Measurements from ENCODE around the gene FNDC5.

Gene FNDC5

GRCh38 chr1:32872192-32872460 is 1.4 kb upstream of the FNDC5 start:
- H2AFZ ChIP-seq (ENCODE audit: low read depth, low read length, severe bottlenecking) = no peak overlapping the region
- no peaks in the 10 kb centered on the region for H4K20me1 ChIP-seq (ENCODE audit: low read depth, low read length)
- H3K27me3 ChIP-seq (ENCODE audit: low read length) = 0 out of 2 replicates have a peak, but pooled peaks cover 4% of the 10 kb centered on the region
- no peaks in the 10 kb centered on the region for H3K79me2 ChIP-seq (ENCODE audit: insufficient read depth, low read length)
- H3K36me3 ChIP-seq (ENCODE audit: low read length) = no peaks in the 10 kb centered on the region
- no peaks in the 10 kb centered on the region for H3K9me2 ChIP-seq (replicated peaks; ENCODE audit: insufficient read depth, low read length)
- no peak overlapping the region for H3K4me2 ChIP-seq (ENCODE audit: low read depth, low read length, poor library complexity, severe bottlenecking)
- no peaks in the 10 kb centered on the region for H3F3A ChIP-seq (ENCODE audit: insufficient read depth)
- no peaks in the 10 kb centered on the region for H3K9me3 ChIP-seq (ENCODE audit: insufficient read depth, low read length)
- no peak overlapping the region for H3K27ac ChIP-seq (ENCODE audit: low read depth, low read length)
- H3K4me3 ChIP-seq (ENCODE audit: insufficient read depth, low read length, poor library complexity, severe bottlenecking) = no peak overlapping the region
- TF ChIP-seq EZH2phosphoT487 (conservative IDR thresholded peaks at IDR 0.05; ENCODE audit: low read length) (no peak), CTCF (IDR thresholded peaks at IDR 0.05; ENCODE audit: insufficient read depth, low read length, poor library complexity, severe bottlenecking) (no peak)
- H3K9ac ChIP-seq (ENCODE audit: low read length) = no peak overlapping the region

- Histone ChIP-seq H4K20me1 (ENCODE audit: low read depth, low read length) (no peaks in the 10 kb centered on the region), H3F3A (ENCODE audit: insufficient read depth) (no peaks in the 10 kb centered on the region), H3K4me3 (ENCODE audit: insufficient read depth, low read length, poor library complexity, severe bottlenecking) (no peak overlapping the region), H3K27me3 (ENCODE audit: low read length) (0 out of 2 replicates have a peak, but pooled peaks cover 4% of the 10 kb centered on the region), H2AFZ (ENCODE audit: low read depth, low read length, severe bottlenecking) (no peak overlapping the region), H3K9me3 (ENCODE audit: insufficient read depth, low read length) (no peaks in the 10 kb centered on the region), H3K4me2 (ENCODE audit: low read depth, low read length, poor library complexity, severe bottlenecking) (no peak overlapping the region), H3K79me2 (ENCODE audit: insufficient read depth, low read length) (no peaks in the 10 kb centered on the region), H3K27ac (ENCODE audit: low read depth, low read length) (no peak overlapping the region), H3K36me3 (ENCODE audit: low read length) (no peaks in the 10 kb centered on the region), H3K9me2 (replicated peaks; ENCODE audit: insufficient read depth, low read length) (no peaks in the 10 kb centered on the region), H3K9ac (ENCODE audit: low read length) (no peak overlapping the region)
- TF ChIP-seq CTCF (IDR thresholded peaks at IDR 0.05; ENCODE audit: insufficient read depth, low read length, poor library complexity, severe bottlenecking) (no peak), EZH2phosphoT487 (conservative IDR thresholded peaks at IDR 0.05; ENCODE audit: low read length) (no peak; the same call in 1 of the 2 replicates)
These were observed 866 bp upstream of the FNDC5 start for GRCh38 chr1:32871364-32872191.

GRCh38 chr1:32869923-32870614 is 643 bp downstream of the FNDC5 start:
- no peak overlapping the region for H3K9ac ChIP-seq (ENCODE audit: low read length)
- no peaks in the 10 kb centered on the region for H3F3A ChIP-seq (ENCODE audit: insufficient read depth)
- H3K36me3 ChIP-seq (ENCODE audit: low read length) = no peaks in the 10 kb centered on the region
- H3K27ac ChIP-seq (ENCODE audit: low read depth, low read length) = no peak overlapping the region
- H4K20me1 ChIP-seq (ENCODE audit: low read depth, low read length) = no peaks in the 10 kb centered on the region
- no peaks in the 10 kb centered on the region for H3K9me3 ChIP-seq (ENCODE audit: insufficient read depth, low read length)
- TF ChIP-seq EZH2phosphoT487 (conservative IDR thresholded peaks at IDR 0.05; ENCODE audit: low read length) (no peak), CTCF (IDR thresholded peaks at IDR 0.05; ENCODE audit: insufficient read depth, low read length, poor library complexity, severe bottlenecking) (no peak)
- no peak overlapping the region for H3K4me2 ChIP-seq (ENCODE audit: low read depth, low read length, poor library complexity, severe bottlenecking)
- no peaks in the 10 kb centered on the region for H3K79me2 ChIP-seq (ENCODE audit: insufficient read depth, low read length)
- H3K27me3 ChIP-seq (ENCODE audit: low read length) = 0 out of 2 replicates have a peak, but pooled peaks cover 4% of the 10 kb centered on the region
- no peak overlapping the region for H2AFZ ChIP-seq (ENCODE audit: low read depth, low read length, severe bottlenecking)
- H3K4me3 ChIP-seq (ENCODE audit: insufficient read depth, low read length, poor library complexity, severe bottlenecking) = no peak overlapping the region
- H3K9me2 ChIP-seq (replicated peaks; ENCODE audit: insufficient read depth, low read length) = no peaks in the 10 kb centered on the region

Data from SU-DHL-6 (cell line).